Measurements from ENCODE around the gene COX6A2. TPM values are rescaled to one million over a fixed set of nuclear protein-coding genes. Genes with fewer than 3 reads are reported as not detected.
A peak's percentile ranks its signal among the peaks of the same experiment; 100 is the strongest.

The COX6A2 gene
- total and polyA plus RNA-seq, 8 donors = 1.4 to 8.2 TPM; not detected in 6

- peaks cover 0 to 14% (median 0%) of the 10 kb centered on the region in 3 donors for H3K27me3 ChIP-seq
- peak overlapping the region in 1 of 5 donors; percentile 18 for H3K27ac ChIP-seq
- no peak for DNase-seq
- TF ChIP-seq EP300 (IDR thresholded peaks at IDR 0.05) (no peak), CTCF (IDR thresholded peaks at IDR 0.05) (no peak), POLR2A (IDR thresholded peaks at IDR 0.05) (no peak), POLR2AphosphoS5 (IDR thresholded peaks at IDR 0.05) (no peak)
- H3K4me1 ChIP-seq = peaks cover 35 to 75% (median 64%) of the 10 kb centered on the region in 4 donors
- H3K9me3 ChIP-seq = no peaks in the 10 kb centered on the region
- WGBS, 5 donors = 90 to 93% (median 92%) methylated on average over 12 of the region's 12 CpGs
- no peak overlapping the region for H3K4me3 ChIP-seq
- intact Hi-C loops (cut with DNase I; ENCODE audit: low total_unique reads) = no loop called here
- H3K36me3 ChIP-seq = peaks cover 21 to 51% (median 42%) of the 10 kb centered on the region in 4 donors
Measured at GRCh38 chr16:31474773-31475738, 46.9 kb upstream of the COX6A2 start.

- Histone ChIP-seq H3K27ac (peak overlapping the region in 3 of 5 donors; percentile 88 to 96 (median 96)), H3K9me3 (no peaks in the 10 kb centered on the region), H3K36me3 (peaks cover 21 to 51% (median 42%) of the 10 kb centered on the region in 4 donors), H3K4me1 (peaks cover 35 to 75% (median 64%) of the 10 kb centered on the region in 4 donors), H3K27me3 (peaks cover 0 to 14% (median 0%) of the 10 kb centered on the region in 3 donors), H3K4me3 (no peak overlapping the region)
- TF ChIP-seq EP300 (IDR thresholded peaks at IDR 0.05) = no peak
- no peak for TF ChIP-seq CTCF (IDR thresholded peaks at IDR 0.05)
- TF ChIP-seq POLR2AphosphoS5 (IDR thresholded peaks at IDR 0.05) = no peak
- no peak for DNase-seq
- intact Hi-C loops (cut with DNase I; ENCODE audit: low total_unique reads) = no loop called here
- 72 to 81% (median 80%) methylated on average over 12 of the region's 12 CpGs for whole genome bisulfite sequencing, 5 donors
Measured at GRCh38 chr16:31474173-31474714, 46.1 kb upstream of the COX6A2 start.

- Histone ChIP-seq H3K36me3 (peaks cover 21 to 51% (median 42%) of the 10 kb centered on the region in 4 donors), H3K27me3 (peaks cover 0 to 14% (median 0%) of the 10 kb centered on the region in 3 donors), H3K4me3 (peak overlapping the region; percentile 17 to 81 (median 61)), H3K9me3 (no peaks in the 10 kb centered on the region), H3K27ac (peak overlapping the region in 4 of 5 donors; percentile 44 to 96 (median 92)), H3K4me1 (peaks cover 35 to 75% (median 64%) of the 10 kb centered on the region in 4 donors)
- intact Hi-C loops (cut with DNase I; ENCODE audit: low total_unique reads) = no loop called here
- TF ChIP-seq CTCF (IDR thresholded peaks at IDR 0.05) (no peak), POLR2A (IDR thresholded peaks at IDR 0.05) (no peak), EP300 (IDR thresholded peaks at IDR 0.05) (no peak), POLR2AphosphoS5 (IDR thresholded peaks at IDR 0.05) (no peak)
- DNase-seq = no peak
- WGBS, 5 donors = 82 to 89% (median 88%) methylated on average over 15 to 17 of the region's 17 CpGs
Measured at GRCh38 chr16:31473264-31473984, 45.3 kb upstream of the COX6A2 start.

GRCh38 chr16:31472709-31473203 is 44.6 kb upstream of the COX6A2 start:
- WGBS, 5 donors = 20 to 36% (median 33%) methylated on average over 20 of the region's 20 CpGs
- peak overlapping the region; percentile 56 to 81 (median 68) for H3K4me3 ChIP-seq
- intact Hi-C loops (cut with DNase I; ENCODE audit: low total_unique reads) = no loop called here
- peaks cover 19 to 45% (median 37%) of the 10 kb centered on the region in 4 donors for H3K36me3 ChIP-seq
- peaks cover 30 to 68% (median 57%) of the 10 kb centered on the region in 4 donors for H3K4me1 ChIP-seq
- peak in 5 of 7 experiments; percentile 54 to 74 (median 63) for TF ChIP-seq CTCF (IDR thresholded peaks at IDR 0.05)
- TF ChIP-seq POLR2A (IDR thresholded peaks at IDR 0.05) = no peak
- peak overlapping the region; percentile 70 to 96 (median 88) for H3K27ac ChIP-seq
- peak; percentile 87 to 95 for DNase-seq
- peaks cover 0 to 14% (median 0%) of the 10 kb centered on the region in 3 donors for H3K27me3 ChIP-seq
- no peaks in the 10 kb centered on the region for H3K9me3 ChIP-seq
